ENCODE measurements around the gene HDHD3. TPM values are rescaled to one million over a fixed set of nuclear protein-coding genes. Genes with fewer than 3 reads are reported as not detected.
A peak's percentile ranks its signal among the peaks of the same experiment; 100 is the strongest.

The HDHD3 gene
- total and polyA plus RNA-seq, 5 donors = 11.0 to 20.0 (median 17.1) TPM

GRCh38 chr9:113361304-113362018, 15.3 kb downstream of the HDHD3 start:
- H3K27ac ChIP-seq (ENCODE audit: low read length) = no peak overlapping the region
- H3K27me3 ChIP-seq (ENCODE audit: control insufficient read depth, insufficient read depth) = no peaks in the 10 kb centered on the region
- no peaks in the 10 kb centered on the region for H3K9me3 ChIP-seq (ENCODE audit: control insufficient read depth, low read length)
- WGBS = 53% methylated on average over 7 of the region's 7 CpGs
- intact Hi-C loops (cut with DNase I) = no loop called here
- DNase-seq (no peak), ATAC-seq (no peak)
- H3K4me3 ChIP-seq (ENCODE audit: low read length) = no peak overlapping the region
- no peaks in the 10 kb centered on the region for H3K4me1 ChIP-seq (ENCODE audit: control insufficient read depth, insufficient read depth, low read length)

- Histone ChIP-seq H3K4me3 (ENCODE audit: low read length) (no peak overlapping the region), H3K9me3 (ENCODE audit: control insufficient read depth, low read length) (no peaks in the 10 kb centered on the region), H3K27me3 (ENCODE audit: control insufficient read depth, insufficient read depth) (no peaks in the 10 kb centered on the region), H3K4me1 (ENCODE audit: control insufficient read depth, insufficient read depth, low read length) (no peaks in the 10 kb centered on the region), H3K27ac (ENCODE audit: low read length) (no peak overlapping the region)
- WGBS = 90% methylated on average over 15 of the region's 15 CpGs
- ATAC-seq (no peak), DNase-seq (no peak)
- intact Hi-C loops (cut with DNase I) = no loop called here
Measured at GRCh38 chr9:113360242-113360842, 16.4 kb downstream of the HDHD3 start.

- Histone ChIP-seq H3K27me3 (ENCODE audit: control insufficient read depth, insufficient read depth) (no peaks in the 10 kb centered on the region), H3K27ac (ENCODE audit: low read length) (no peak overlapping the region), H3K4me3 (ENCODE audit: low read length) (no peak overlapping the region), H3K4me1 (ENCODE audit: control insufficient read depth, insufficient read depth, low read length) (no peaks in the 10 kb centered on the region), H3K9me3 (ENCODE audit: control insufficient read depth, low read length) (no peaks in the 10 kb centered on the region)
- ATAC-seq (no peak), DNase-seq (no peak)
- intact Hi-C loops (cut with DNase I) = no loop called here
- WGBS = 90% methylated on average over 1 of the region's 1 CpG
Measured at GRCh38 chr9:113359385-113359784, 17.4 kb downstream of the HDHD3 start.

- intact Hi-C loops (cut with DNase I) = no loop called here
- DNase-seq (no peak), ATAC-seq (no peak)
- H3K27me3 ChIP-seq (ENCODE audit: control insufficient read depth, insufficient read depth) = no peaks in the 10 kb centered on the region
- H3K9me3 ChIP-seq (ENCODE audit: control insufficient read depth, low read length) = no peaks in the 10 kb centered on the region
- no peaks in the 10 kb centered on the region for H3K4me1 ChIP-seq (ENCODE audit: control insufficient read depth, insufficient read depth, low read length)
- H3K4me3 ChIP-seq (ENCODE audit: low read length) = no peak overlapping the region
- no peak overlapping the region for H3K27ac ChIP-seq (ENCODE audit: low read length)
- WGBS = 56% methylated on average over 7 of the region's 7 CpGs
Measured at GRCh38 chr9:113356686-113357292, 20.0 kb downstream of the HDHD3 start.

- WGBS = 80% methylated on average over 4 of the region's 4 CpGs
- peaks cover 2% of the 10 kb centered on the region for H3K4me1 ChIP-seq (ENCODE audit: control insufficient read depth, insufficient read depth, low read length)
- H3K27ac ChIP-seq (ENCODE audit: low read length) = no peak overlapping the region
- ATAC-seq (no peak), DNase-seq (no peak)
- H3K4me3 ChIP-seq (ENCODE audit: low read length) = no peak overlapping the region
- intact Hi-C loops (cut with DNase I) = no loop called here
- H3K9me3 ChIP-seq (ENCODE audit: control insufficient read depth, low read length) = no peaks in the 10 kb centered on the region
- H3K27me3 ChIP-seq (ENCODE audit: control insufficient read depth, insufficient read depth) = no peaks in the 10 kb centered on the region
Measured at GRCh38 chr9:113355040-113355596, 21.7 kb downstream of the HDHD3 start.

- intact Hi-C loops (cut with DNase I) = no loop called here
- DNase-seq = no peak
- Histone ChIP-seq H3K9me3 (ENCODE audit: control insufficient read depth, low read length) (no peaks in the 10 kb centered on the region), H3K27me3 (ENCODE audit: control insufficient read depth, insufficient read depth) (no peaks in the 10 kb centered on the region), H3K4me3 (ENCODE audit: low read length) (no peak overlapping the region), H3K27ac (ENCODE audit: low read length) (no peak overlapping the region), H3K4me1 (ENCODE audit: control insufficient read depth, insufficient read depth, low read length) (peaks cover 6% of the 10 kb centered on the region)
- ATAC-seq = no peak
- WGBS = 63% methylated on average over 1 of the region's 1 CpG
Measured at GRCh38 chr9:113352411-113352810, 24.4 kb downstream of the HDHD3 start.

GRCh38 chr9:113352006-113352405, 24.8 kb downstream of the HDHD3 start:
- intact Hi-C loops (cut with DNase I) = no loop called here

GRCh38 chr9:113350937-113351336, 25.8 kb downstream of the HDHD3 start:
- Histone ChIP-seq H3K27me3 (ENCODE audit: control insufficient read depth, insufficient read depth) (no peaks in the 10 kb centered on the region), H3K27ac (ENCODE audit: low read length) (no peak overlapping the region), H3K4me1 (ENCODE audit: control insufficient read depth, insufficient read depth, low read length) (peaks cover 6% of the 10 kb centered on the region), H3K4me3 (ENCODE audit: low read length) (no peak overlapping the region), H3K9me3 (ENCODE audit: control insufficient read depth, low read length) (no peaks in the 10 kb centered on the region)
- WGBS = 41% methylated on average over 6 of the region's 6 CpGs
- DNase-seq (no peak), ATAC-seq (peak in 1 of 2 donors; percentile 41)
- intact Hi-C loops (cut with DNase I) = no loop called here

More at GRCh38 chr9:113352006-113352405, 24.8 kb downstream of the HDHD3 start:
- no peak overlapping the region for H3K4me3 ChIP-seq (ENCODE audit: low read length)
- DNase-seq (no peak), ATAC-seq (no peak)
- no peaks in the 10 kb centered on the region for H3K27me3 ChIP-seq (ENCODE audit: control insufficient read depth, insufficient read depth)
- H3K9me3 ChIP-seq (ENCODE audit: control insufficient read depth, low read length) = no peaks in the 10 kb centered on the region
- peaks cover 6% of the 10 kb centered on the region for H3K4me1 ChIP-seq (ENCODE audit: control insufficient read depth, insufficient read depth, low read length)
- no peak overlapping the region for H3K27ac ChIP-seq (ENCODE audit: low read length)
- WGBS = 84% methylated on average over 6 of the region's 6 CpGs

- no peak overlapping the region for H3K27ac ChIP-seq (ENCODE audit: low read length)
- WGBS = 9% methylated on average over 14 of the region's 14 CpGs
- H3K4me3 ChIP-seq (ENCODE audit: low read length) = peak overlapping the region; percentile 82
- no peaks in the 10 kb centered on the region for H3K9me3 ChIP-seq (ENCODE audit: control insufficient read depth, low read length)
- intact Hi-C loops (cut with DNase I) = no loop called here
- H3K4me1 ChIP-seq (ENCODE audit: control insufficient read depth, insufficient read depth, low read length) = peaks cover 6% of the 10 kb centered on the region
- no peaks in the 10 kb centered on the region for H3K27me3 ChIP-seq (ENCODE audit: control insufficient read depth, insufficient read depth)
- DNase-seq (no peak), ATAC-seq (peak in 1 of 2 donors; percentile 36)
Measured at GRCh38 chr9:113350107-113350661, 26.6 kb downstream of the HDHD3 start.

- no peaks in the 10 kb centered on the region for H3K9me3 ChIP-seq (ENCODE audit: control insufficient read depth, low read length)
- H3K4me1 ChIP-seq (ENCODE audit: control insufficient read depth, insufficient read depth, low read length) = peaks cover 6% of the 10 kb centered on the region
- intact Hi-C loops (cut with DNase I) = no loop called here
- 2% methylated on average over 71 of the region's 71 CpGs for WGBS
- peak in 1 of 3 donors; percentile 55 for DNase-seq
- peak; percentile 36 to 57 for ATAC-seq
- no peak within 1 kb of the TSS for H3K27ac ChIP-seq (ENCODE audit: low read length)
- H3K4me3 ChIP-seq (ENCODE audit: low read length) = peak within 1 kb of the TSS; percentile 82
- H3K27me3 ChIP-seq (ENCODE audit: control insufficient read depth, insufficient read depth) = no peaks in the 10 kb centered on the region
Measured at GRCh38 chr9:113349445-113350094, 27.2 kb downstream of the HDHD3 start, which contains the start of gene BSPRY. TSS of gene BSPRY (plus strand) at chr9:113349541. CDS start at chr9:113349580, 39 bp downstream.

Data from right cardiac atrium (tissue), 5 donors.